ENCODE data around the gene SERINC3. TPM values are rescaled to one million over a fixed set of nuclear protein-coding genes. Genes with fewer than 3 reads are reported as not detected.

Gene SERINC3
- total and polyA plus RNA-seq, 2 donors (not counting 3 experiments of a cell fraction or from before 2014, with no cell fraction given), result 83.7 to 177 TPM

- POLR2A ChIA-PET, result no interaction called here
- H2AFZ ChIP-seq (ENCODE audit: low read depth, low read length), result no peak overlapping the region
- intact Hi-C loops (cut with micrococcal nuclease) (loop anchor here (2.0 to 10.0 kb wide), 3 partner anchors 72 to 346 kb away; no protein-coding TSS in a partner anchor), dilution Hi-C loops (cut with MboI; ENCODE audit: extremely low pct_ligation_motif_present, low sequenced_read_pairs) (no loop called here)
- DNase-seq (ENCODE audit: low read depth, low spot score), result peak; percentile 16
- H3K9me1 ChIP-seq (replicated peaks; ENCODE audit: control insufficient read depth, extremely low read depth, insufficient read depth, low read length), result no peaks in the 10 kb centered on the region
- no peak overlapping the region for H3K9ac ChIP-seq (replicated peaks; ENCODE audit: extremely low read depth, insufficient read depth, low read length)
- peak; percentile 50 for FAIRE-seq
- H4K20me1 ChIP-seq (replicated peaks; ENCODE audit: control insufficient read depth, extremely low read depth, insufficient read depth, low read length), result no peaks in the 10 kb centered on the region
- BruUV-seq (replicated peaks), result no TSS peak
- no peaks in the 10 kb centered on the region for H3K36me3 ChIP-seq (ENCODE audit: control insufficient read depth in 2 of 2, extremely low read depth in 1 of 2, insufficient read depth in 2 of 2, low read length in 2 of 2)
- H3K4me1 ChIP-seq (ENCODE audit: control insufficient read depth, extremely low read depth, insufficient read depth, low read length), result no peaks in the 10 kb centered on the region
- CTCF ChIA-PET, result interaction anchor here (1.2 to 3.0 kb wide), 4 partner anchors 76 to 344 kb away, joined by 3 to 12 read pairs (median 8); no protein-coding TSS in a partner anchor
- no peaks in the 10 kb centered on the region for H3K79me2 ChIP-seq (ENCODE audit: control insufficient read depth, insufficient read depth, low read length)
- no peaks in the 10 kb centered on the region for H3K27me3 ChIP-seq (ENCODE audit: control insufficient read depth in 2 of 2, insufficient read depth in 2 of 2, low read length in 2 of 2)
- no peaks in the 10 kb centered on the region for H3K9me3 ChIP-seq (replicated peaks; ENCODE audit: control insufficient read depth, insufficient read depth, low read length)
- TF ChIP-seq CTCF (IDR thresholded peaks at IDR 0.05; ENCODE audit: extremely low read depth in 1 of 2, insufficient read depth in 1 of 2, low read depth in 1 of 2, low read length in 2 of 2) (peak; percentile 5 to 19), EZH2 (IDR thresholded peaks at IDR 0.05; ENCODE audit: borderline replicate concordance, low read depth, low read length, severe bottlenecking) (no peak), JUN (IDR thresholded peaks at IDR 0.05; ENCODE audit: borderline replicate concordance, insufficient read depth, insufficient read length, low read depth) (no peak)
- no peak overlapping the region for H3K4me3 ChIP-seq (replicated peaks in 1 of 3; ENCODE audit: insufficient read depth in 1 of 3, low read depth in 1 of 3, low read length in 3 of 3)
- no peak overlapping the region for H3K4me2 ChIP-seq (ENCODE audit: insufficient read depth, low read length)
- no peak overlapping the region for H3K27ac ChIP-seq (ENCODE audit: insufficient read depth, low read depth, low read length)
These were observed 61.1 kb downstream of the SERINC3 start for GRCh38 chr20:44460795-44461141.

- POLR2A ChIA-PET, result no interaction called here
- Histone ChIP-seq H3K9ac (replicated peaks; ENCODE audit: extremely low read depth, insufficient read depth, low read length) (no peak overlapping the region), H3K79me2 (ENCODE audit: control insufficient read depth, insufficient read depth, low read length) (no peaks in the 10 kb centered on the region), H3K27me3 (ENCODE audit: control insufficient read depth in 2 of 2, insufficient read depth in 2 of 2, low read length in 2 of 2) (no peaks in the 10 kb centered on the region), H3K27ac (ENCODE audit: insufficient read depth, low read depth, low read length) (no peak overlapping the region), H4K20me1 (replicated peaks; ENCODE audit: control insufficient read depth, extremely low read depth, insufficient read depth, low read length) (no peaks in the 10 kb centered on the region), H3K36me3 (ENCODE audit: control insufficient read depth in 2 of 2, extremely low read depth in 1 of 2, insufficient read depth in 2 of 2, low read length in 2 of 2) (no peaks in the 10 kb centered on the region), H3K9me1 (replicated peaks; ENCODE audit: control insufficient read depth, extremely low read depth, insufficient read depth, low read length) (no peaks in the 10 kb centered on the region), H3K4me3 (replicated peaks in 1 of 3; ENCODE audit: insufficient read depth in 1 of 3, low read depth in 1 of 3, low read length in 3 of 3) (no peak overlapping the region), H3K4me2 (ENCODE audit: insufficient read depth, low read length) (no peak overlapping the region), H3K9me3 (replicated peaks; ENCODE audit: control insufficient read depth, insufficient read depth, low read length) (no peaks in the 10 kb centered on the region), H2AFZ (ENCODE audit: low read depth, low read length) (no peak overlapping the region), H3K4me1 (ENCODE audit: control insufficient read depth, extremely low read depth, insufficient read depth, low read length) (no peaks in the 10 kb centered on the region)
- no peak for FAIRE-seq
- DNase-seq (ENCODE audit: low read depth, low spot score), result no peak
- intact Hi-C loops (cut with micrococcal nuclease), result no loop called here
- dilution Hi-C loops (cut with MboI; ENCODE audit: extremely low pct_ligation_motif_present, low sequenced_read_pairs), result no loop called here
- no TSS peak for BruUV-seq (replicated peaks)
- TF ChIP-seq FOS (IDR thresholded peaks at IDR 0.05; ENCODE audit: borderline replicate concordance, insufficient read depth, low read length) (no peak), CTCF (IDR thresholded peaks at IDR 0.05; ENCODE audit: extremely low read depth in 1 of 2, insufficient read depth in 1 of 2, low read depth in 1 of 2, low read length in 2 of 2) (no peak), EZH2 (IDR thresholded peaks at IDR 0.05; ENCODE audit: borderline replicate concordance, low read depth, low read length, severe bottlenecking) (no peak), POLR2AphosphoS5 (IDR thresholded peaks at IDR 0.05; ENCODE audit: insufficient read depth, low read depth, low read length) (no peak), GATA2 (IDR thresholded peaks at IDR 0.05; ENCODE audit: insufficient read depth, insufficient read length, low read depth, low read length) (no peak), JUN (IDR thresholded peaks at IDR 0.05; ENCODE audit: borderline replicate concordance, insufficient read depth, insufficient read length, low read depth) (no peak), MAX (IDR thresholded peaks at IDR 0.05; ENCODE audit: insufficient read depth, insufficient read length) (no peak), POLR2A (IDR thresholded peaks at IDR 0.05; ENCODE audit: low read depth, low read length) (no peak), MYC (IDR thresholded peaks at IDR 0.05; ENCODE audit: low read depth, low read length) (no peak)
- CTCF ChIA-PET, result interaction anchor here (0.9 kb wide), 1 partner anchor 242 kb away, joined by 4 read pairs; no protein-coding TSS in a partner anchor
These were observed 62.6 kb downstream of the SERINC3 start for GRCh38 chr20:44459271-44459670.

All from endothelial cell of umbilical vein (primary cell).